T1000 (cell line): ENCODE results near the gene C4orf54.

Source experiments
- DNase-seq: peaks from one replicate; lab custom pipeline; 2025; ENCODE audit warnings: mixed read lengths; lab: John Stamatoyannopoulos, UW

The C4orf54 gene

DNA sequence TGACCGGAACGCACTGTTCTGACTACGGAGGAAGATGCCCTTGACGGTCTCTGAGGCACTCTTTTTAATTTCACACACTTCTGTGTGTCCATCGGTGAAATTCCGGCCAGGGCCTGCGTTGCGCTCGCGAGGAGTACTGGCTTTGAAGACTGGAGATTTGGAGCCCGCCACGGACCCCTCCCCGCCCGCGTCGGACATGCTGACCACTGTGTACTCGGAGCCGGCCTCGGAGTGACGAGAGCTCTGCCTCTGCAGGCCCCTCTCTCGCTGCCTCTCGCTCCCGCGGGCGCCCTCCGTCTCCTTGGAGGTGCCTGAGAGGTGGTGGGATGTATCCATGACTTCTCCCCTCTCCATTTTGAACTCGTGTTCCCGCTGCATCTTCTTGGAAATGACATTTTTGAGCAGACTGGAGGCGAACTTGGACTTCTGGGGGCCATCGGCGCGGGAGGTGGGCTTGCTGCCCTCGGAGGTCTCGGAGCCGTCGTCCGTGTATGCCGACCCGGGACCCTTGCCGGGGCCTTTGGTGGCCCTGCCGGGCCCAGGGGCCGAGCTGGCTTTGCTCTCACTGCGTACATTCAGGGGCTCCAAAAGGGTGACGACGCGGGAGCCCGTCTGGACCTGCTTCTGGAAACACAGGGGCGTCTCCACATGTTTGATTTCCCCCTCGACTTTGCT is 5.7 kb downstream of the C4orf54 start:
- no peak for DNase-seq

DNA sequence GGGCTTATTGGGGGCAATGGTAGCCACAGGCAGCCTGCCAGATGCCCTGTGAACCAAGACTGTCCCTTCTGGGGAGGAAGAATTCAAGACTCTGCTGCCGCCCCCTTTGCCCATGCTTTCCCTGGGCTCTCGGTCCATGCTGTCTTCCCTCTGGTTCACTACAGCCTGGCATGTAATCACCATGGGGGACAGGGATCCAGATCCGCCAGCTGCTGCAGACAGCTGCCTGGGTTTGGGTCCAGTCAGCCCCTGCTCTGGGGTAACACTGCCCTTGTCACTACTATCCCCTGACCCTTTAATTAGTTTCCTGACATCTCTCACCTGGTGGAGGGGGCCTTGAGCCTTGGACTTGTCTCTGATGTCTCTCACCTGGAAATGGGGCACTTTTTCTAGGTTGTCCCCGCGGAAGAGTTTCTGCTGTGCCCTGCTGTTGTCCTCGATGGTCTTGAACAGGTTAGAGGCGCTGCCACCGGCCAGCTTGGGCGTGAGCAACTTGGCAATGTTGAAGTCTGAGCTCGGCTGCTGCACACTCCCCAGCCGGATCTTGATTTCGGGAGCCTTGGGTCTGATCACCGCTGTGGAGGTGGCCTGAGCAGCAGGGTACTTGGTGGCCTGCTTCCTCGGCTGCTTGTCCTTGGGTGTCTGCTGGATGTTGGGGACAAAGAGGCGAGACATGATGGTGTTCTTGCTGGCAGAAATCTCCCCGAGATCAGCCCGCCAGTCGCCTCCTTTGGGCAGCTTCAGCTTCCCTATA is 6.4 kb downstream of the C4orf54 start:
- DNase-seq = no peak

DNA sequence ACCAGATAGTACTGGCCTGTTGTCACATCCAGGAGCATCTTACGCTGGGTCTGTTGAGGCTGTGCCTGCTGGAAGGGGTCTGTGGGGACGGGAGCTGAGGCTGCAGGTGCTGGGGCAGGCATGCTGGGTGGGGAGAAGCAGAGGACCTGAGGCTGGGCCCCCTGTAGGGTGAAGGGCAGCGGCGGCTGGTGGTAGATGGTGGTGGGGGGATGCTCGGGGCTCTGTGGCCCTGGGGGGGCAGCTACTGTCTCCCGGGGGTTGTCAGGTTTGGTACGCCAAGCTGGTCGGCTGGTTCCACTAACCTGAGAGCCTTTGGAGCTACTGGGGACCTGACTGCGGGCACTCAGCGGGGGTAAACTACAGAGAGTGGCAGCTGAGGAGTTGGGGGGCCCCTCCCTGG is 7.8 kb downstream of the C4orf54 start:
- no peak for DNase-seq

DNA sequence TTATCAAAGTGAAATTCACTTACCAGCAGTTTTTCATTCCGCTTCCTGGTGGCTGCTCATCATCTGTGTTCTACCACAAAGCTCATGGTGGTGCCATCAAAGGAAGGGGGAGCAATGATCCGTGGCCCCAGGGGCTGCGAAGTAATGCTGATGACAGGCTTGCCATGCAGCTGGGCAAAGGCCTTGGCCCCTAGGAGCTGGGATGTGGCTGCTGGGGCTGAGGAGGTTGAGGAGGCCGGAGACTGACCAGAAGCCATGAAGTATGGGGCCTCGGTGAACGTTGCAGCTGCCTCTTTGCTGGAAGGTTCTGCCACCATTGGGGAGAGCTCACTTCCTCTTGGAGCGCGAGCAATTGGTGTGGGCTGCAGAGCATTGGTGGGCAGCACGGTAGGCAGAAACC is 8.4 kb downstream of the C4orf54 start:
- no peak for DNase-seq

DNA sequence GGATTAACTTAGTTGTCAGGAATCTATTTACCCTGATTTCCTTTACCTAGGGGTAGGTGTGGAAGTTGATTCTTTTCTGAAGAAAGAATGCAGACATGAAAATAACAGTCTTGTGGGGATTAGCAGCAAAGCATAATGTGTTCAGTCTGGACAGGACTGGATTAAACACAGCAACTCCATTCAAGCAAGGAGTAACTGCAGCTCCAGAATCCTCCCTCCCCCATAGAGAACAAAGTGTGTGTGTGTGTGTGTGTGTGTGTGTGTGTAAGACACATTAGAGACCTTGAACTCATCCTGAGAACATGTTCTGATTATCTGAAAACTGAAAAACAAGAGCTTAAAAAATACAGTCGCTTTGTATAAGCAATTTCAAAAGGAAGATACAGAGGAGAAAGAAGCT is 9.3 kb downstream of the C4orf54 start:
- DNase-seq = no peak

DNA sequence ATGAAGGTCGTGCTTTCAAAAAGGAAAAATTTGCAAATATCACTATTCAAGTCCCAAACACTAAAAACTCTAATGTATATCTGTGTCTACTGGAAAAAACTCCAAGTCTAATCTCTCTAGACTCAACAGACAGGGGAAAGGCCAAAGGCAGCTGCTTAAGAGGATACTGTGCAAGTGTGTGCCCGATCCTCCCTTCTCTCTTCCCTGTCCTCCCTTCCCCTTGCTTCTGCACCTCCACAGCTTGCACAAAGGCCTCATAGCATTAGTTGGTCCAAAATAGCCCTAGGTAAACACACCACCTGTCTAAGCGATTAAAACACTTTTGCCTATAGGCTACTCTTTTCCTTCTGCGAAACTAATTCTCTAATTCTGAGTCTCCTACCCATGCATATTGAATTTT is 10.6 kb downstream of the C4orf54 start:
- no peak for DNase-seq

DNA sequence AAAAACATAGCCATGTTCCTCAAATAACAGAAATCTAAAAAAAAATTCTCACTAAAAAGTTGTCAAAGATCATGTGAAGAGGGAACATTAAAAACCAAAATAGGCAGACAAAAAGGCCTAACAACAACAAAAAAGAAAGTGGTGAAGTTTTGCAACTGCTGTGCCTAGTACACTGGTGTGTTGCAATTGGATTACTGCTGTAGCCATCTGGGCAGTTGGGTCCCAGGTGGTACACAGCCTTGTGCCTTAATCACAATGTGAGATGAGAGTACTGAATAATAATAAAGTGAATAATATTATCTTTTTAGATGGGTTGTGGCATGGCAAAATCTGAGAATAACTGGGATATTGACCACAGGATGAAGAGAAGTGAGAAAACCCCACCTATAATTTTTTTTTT is 12.0 kb downstream of the C4orf54 start:
- DNase-seq = no peak

DNA sequence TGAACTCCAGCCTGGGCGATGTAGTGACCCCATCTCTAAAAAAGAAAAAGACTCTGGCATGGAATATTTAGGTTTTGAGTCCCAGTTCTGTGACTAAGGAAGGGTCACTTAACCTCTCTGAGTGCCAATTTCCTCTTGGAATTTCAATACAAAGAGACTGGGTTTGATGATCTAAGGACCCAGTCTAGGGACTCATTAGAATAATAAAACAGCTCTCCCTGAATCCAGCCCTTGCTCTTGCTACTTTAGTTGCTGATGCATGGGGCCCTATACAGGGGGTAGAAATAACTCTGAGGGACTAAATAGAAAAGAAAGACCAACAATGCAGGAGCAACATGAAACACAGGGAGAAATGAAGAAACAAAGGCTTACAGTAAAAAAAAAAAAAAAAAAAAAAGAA is 12.6 kb downstream of the C4orf54 start:
- no peak for DNase-seq

DNA sequence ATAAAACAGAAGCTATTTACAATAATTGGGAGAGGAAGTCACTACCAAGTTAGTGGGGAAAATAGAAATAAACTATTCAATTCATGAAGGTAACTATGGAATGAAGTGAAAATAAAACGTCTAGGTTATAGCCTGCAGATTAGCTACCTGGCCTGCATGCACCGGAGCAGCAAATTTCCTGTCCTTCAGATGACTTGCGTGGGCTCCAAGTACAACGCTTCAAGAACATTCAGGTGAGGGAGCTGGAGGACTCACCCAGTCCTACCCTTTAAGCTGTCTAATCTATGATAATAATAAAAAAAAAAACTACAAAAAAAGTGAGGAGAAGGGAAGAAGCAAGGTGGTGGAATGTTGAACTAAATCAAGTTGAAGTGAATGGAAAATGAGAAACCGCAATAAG is 13.2 kb downstream of the C4orf54 start:
- no peak for DNase-seq

DNA sequence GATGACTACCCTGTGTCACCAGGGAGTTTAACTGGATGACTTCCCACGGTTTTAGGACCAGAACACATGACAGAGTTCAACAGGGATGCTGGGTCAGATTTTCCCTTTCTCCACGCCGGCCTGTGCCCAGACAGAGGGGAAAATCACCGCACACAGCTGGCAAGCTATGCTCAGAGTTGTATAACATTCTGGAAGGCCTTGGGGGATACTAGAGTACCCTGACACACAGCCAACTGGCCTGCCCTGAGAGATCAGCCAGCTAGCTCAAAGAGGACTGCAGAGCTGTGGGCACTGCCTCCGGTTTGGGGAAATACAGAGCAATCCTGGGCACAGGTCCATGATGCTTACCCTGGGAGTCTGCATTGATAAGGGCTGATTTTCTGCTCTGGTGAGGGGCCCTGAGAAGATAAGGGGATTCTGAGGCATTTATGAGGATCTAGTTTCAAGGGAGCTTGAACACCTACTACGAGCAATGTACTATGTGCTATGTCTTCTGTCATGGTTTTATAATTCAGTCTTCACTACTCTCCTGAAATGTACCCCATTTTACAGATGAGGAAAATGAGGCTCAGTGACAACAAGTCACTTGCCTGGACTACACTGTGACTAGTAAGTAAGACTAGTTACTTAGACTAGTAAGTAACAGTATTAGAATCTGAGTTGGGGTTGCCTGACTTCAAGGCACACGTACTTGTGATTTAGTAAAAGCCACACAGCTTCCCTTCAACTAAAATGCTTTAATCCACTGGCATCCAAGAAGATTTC is 14.7 kb downstream of the C4orf54 start:
- no peak for DNase-seq

DNA sequence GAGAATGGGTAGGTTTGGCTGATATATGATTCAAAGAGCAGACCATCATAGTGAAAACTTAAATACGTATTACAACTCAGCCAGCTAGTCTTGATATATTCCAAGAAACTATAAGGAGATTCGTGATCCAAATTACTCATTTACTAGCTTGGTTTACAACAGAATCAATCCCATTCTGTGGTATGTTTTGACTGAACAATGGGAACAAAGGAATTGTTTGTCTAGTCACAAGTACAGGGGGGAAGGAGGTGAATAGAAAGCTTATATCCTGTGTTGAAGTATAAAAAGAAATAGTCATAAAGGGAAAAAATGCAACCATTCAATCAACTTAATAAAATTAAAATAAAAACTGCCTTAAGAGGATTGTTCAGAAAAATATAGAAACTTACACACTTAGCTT is 17.0 kb downstream of the C4orf54 start:
- DNase-seq = no peak

DNA sequence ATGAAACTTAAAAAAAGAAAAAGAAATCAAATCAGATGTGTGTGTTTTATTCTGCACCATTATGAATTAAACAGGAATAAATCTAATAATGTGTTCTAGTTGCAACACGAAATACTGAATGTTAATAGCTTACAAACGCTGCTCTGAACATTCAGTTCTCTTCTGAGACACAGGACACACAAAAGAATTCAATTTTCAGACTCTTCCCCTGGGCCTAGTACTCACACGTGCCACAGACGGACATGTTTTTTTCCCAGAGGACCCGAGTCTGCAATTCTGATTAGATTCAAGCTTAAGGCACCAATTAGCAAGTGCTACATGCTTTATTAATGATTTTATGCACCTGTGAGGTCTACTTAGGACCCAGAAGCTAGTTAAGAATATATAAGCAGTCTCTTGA is 20.5 kb downstream of the C4orf54 start:
- DNase-seq = no peak

DNA sequence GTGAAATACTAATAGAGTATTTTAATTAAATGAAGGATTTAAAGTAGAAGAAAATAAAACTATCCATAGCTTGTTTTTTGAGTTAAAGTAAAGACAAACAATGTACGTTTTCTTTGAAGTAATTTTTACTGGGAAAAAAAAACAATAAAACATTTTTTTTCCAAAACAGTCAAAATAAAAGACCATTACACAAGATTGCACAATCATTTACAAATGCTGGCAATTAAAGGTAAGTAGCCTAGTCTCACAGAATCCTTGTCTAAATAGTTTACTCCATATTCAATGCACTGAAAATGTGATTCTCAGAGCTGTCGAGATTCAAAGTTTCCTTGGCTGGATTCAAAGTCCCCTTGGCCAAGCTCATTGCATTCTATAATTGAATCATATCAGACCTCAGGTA is 21.2 kb downstream of the C4orf54 start:
- DNase-seq = no peak

DNA sequence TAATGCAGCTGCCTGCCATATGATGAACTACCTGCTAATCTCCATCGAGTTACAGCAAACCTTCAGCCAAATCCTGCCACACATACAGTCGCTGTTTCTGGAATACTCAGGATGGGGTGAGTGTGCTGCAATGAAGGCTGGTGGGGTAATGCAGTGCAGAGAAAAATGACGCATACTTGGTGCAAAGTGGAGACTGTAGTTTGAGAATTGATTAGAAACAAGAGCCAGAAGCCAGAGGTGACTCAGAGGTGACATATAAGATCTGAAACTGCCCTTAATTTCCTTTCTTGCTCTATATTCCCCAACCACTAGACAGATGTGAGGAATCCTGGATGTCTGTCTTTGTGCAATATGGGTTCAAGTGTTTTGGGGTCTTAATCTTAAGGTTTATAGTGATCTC is 22.0 kb downstream of the C4orf54 start:
- DNase-seq = no peak

DNA sequence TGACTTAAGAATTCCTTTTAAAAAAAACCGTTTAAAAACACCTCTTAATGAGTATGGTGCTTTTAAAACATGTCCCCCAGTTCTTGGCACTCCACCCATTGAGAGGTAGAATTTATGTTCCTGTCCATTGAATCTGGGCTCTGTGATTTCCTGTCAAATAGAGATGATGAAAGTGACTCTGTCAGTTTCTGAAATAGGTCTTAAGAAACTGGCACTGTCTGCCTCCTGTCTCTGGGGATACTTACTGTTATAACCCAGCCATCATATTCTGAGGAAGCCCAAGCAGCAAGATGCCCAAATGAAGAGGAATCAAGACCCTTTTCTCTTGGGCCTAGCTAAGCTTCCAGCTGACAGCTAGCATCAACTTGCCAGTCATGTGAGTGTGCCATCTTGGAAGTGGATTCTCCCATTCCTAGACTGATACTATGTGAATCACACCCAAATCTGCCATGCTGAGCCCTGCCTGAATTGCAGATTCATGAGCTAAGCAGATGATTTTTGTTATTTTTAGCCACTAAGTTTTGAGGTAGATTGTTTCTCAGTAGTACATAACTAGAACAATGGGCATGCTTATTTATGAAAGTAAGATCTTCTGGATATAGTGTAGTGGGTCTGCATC is 22.8 kb downstream of the C4orf54 start:
- no peak for DNase-seq

DNA sequence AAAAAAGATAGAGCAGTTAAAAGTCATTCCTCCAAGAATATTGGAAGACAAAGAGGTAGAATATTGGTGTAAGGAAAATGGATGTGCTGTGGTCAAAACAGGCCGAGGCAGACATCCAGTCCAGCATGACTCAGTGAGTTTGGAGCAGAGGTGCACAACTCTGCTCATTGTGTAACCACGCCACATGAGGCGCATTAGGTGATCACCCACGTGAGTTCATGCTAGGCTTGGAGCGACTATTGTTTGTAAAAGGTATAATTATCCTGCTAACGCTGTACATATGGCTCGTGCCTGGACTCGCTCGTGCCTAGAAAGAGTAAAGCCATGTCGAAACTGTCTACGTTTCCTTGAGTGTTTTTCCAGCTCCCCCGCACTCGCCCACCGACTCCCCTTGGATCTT is 23.9 kb downstream of the C4orf54 start:
- no peak for DNase-seq

DNA sequence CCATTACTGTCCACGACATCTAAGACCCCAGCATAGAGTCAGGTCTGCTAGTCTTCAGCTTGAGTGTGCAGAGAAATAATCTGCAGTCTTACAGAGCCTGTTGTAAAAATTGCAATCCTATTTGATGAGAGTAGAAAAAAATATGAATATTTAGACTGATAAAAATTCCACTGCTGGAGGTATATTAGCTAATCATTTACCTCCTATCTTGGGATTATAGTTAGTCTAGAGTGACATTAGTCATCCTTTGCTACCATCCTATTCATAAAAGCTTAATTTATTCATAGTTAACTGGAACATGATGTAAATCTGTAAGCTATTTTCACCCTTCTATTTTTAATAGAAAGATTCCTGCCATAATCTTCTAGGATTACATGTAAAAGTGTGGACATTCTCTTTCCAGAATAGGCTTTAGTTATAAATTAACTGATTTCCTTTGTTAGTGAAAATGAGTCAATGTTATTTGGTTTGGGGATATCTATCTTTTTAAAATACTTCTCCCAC is 26.7 kb downstream of the C4orf54 start:
- DNase-seq = no peak

DNA sequence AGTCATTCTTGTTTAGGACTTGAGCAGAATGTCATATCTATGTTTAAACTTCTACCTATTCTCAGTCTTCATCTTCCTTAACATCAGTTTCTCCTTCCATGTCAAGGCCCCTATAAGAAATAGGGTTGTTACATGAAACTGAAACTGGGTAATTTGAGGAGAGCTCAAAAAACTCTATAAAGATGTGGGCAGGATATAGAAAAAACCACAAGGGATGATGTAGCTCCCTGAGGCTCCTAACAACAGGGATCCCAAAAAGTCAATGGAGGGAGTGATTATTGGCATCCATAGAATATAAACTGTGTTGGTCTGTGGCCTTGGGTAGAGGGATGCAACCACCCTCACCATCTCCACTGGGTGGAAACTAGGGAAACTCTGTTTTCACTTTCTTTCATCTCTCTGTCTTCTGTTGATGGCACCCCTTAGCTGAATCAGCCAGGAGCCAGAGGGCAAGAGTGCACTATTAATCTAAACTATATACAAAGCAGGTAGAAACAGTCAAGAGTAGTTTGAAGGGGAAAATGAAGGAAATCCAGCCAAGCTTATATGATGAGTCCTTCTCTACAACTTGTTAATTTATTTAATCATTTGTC is 27.6 kb downstream of the C4orf54 start:
- DNase-seq = no peak

DNA sequence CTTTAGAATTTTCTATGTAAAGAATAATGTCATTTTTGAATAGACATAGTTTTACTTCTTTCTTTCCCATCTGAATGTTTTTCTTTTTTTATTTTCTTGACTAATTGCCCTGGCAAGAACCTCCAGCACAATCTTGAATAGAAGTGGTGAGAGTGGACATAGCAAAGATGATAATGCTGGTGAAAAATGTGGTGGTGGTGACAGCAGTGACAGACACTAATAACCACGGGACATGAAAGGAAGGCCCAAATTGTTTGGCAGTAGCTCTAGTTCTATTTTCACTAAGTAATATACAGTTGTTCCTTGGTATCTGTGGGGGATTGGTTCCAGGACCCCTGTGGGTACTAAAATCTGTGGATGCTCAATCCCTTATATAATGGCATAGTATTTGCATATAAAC is 29.6 kb downstream of the C4orf54 start:
- DNase-seq = no peak

DNA sequence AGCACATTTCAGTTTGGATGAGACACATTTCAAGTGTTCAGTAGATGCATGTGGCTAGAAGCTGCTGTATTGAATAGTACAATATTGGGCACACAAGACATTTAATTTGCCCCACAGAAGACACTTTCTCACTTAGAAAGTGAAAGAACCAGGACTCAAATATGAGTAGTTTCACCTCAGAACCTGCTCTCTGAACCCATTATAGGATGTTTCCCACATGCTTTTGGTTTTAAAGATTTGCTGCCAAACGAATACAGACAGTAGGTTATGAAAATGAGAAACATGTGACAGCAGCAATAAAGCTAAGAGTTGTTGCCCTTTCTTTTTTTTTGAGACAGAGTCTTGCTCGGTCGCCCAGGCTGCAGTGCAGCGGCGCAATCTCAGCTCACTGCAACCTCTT is 32.3 kb downstream of the C4orf54 start:
- no peak for DNase-seq

DNA sequence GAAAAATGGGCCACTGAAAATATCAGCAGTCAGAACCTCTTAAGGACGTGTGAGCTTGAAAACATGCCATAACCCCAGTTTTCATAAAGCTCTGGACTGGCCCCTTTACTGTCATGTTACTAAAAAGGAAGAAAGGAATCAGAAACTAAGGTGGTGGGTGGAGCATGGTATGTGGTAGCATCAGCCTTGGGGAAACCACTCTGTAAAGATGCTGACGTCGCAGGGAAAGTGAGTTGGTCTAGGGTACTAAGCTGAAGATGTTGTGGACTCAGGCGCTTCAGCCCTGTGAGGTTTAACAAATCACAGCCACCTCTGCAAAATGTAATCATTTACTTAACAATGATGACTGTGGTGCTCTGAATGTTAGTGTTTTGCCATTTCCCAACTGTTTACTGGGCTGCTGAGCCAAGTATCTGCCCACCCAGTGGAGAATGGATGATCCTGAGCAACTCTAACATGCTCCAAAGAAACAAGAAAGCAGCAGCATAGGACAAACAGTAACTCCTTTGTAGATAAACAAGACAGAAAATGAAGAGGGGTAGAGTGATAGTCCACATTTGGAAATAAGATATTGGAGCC is 33.4 kb downstream of the C4orf54 start:
- no peak for DNase-seq

DNA sequence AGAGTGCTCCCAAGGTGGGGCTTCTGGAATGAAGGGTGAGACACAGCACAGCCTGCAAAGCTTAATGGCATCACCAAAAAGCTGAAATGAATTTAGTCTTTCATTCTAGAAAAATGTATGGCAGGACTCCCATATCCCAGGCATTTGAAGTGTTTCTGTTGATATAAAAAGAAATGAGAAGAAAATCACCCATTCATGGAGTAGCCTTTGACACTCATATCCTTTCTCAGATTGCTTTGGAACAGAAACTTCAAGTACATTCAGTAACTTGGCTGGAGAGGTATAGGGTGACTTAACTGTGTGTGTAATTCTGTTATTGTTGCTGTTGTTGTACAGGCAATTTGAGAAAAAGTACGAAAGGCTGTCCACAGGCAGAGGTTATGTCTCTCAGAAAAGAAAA is 35.3 kb downstream of the C4orf54 start:
- no peak for DNase-seq
